Neural progenitor cell (in vitro differentiated cells): ENCODE data around the gene DIS3L2.

ENCODE experiments used
- CTCF ChIP-seq: fragments of 200-600 bp; sonication (generic); IDR thresholded peaks from 2 replicates; pipeline ENCODE4 v1.5.1; 2017; ENCODE audit warnings: antibody characterized with exemption, mild to moderate bottlenecking
- EZH2 ChIP-seq: fragments of 200-600 bp; sonication (generic); IDR thresholded peaks from 2 replicates; pipeline ENCODE4 v1.6.1; 2017; ENCODE audit warnings: antibody characterized with exemption, mild to moderate bottlenecking, moderate library complexity
- EZH2phosphoT487 ChIP-seq: fragments of 200-600 bp; sonication (generic); IDR thresholded peaks from 2 replicates; pipeline ENCODE4 v1.6.1; 2017; ENCODE audit warnings: antibody characterized with exemption

- no peak for TF ChIP-seq CTCF
- no peak for TF ChIP-seq EZH2
- no peak for TF ChIP-seq EZH2phosphoT487
Measured at GRCh38 chr2:232139171-232139594, 177.7 kb downstream of the DIS3L2 start.
